Panc1 (cell line): Measurements from ENCODE around the gene RNU7-1. TPM values are rescaled to one million over a fixed set of nuclear protein-coding genes. Genes with fewer than 3 reads are reported as not detected.

Source experiments
- ATAC-seq: fragments of 200-7000 bp; cut with Tn5 transposase; 2 replicates; pipeline ENCODE4 v1.9.1; 2020; ENCODE audit warnings: mild to moderate bottlenecking, moderate library complexity
- BruUV-seq: library from RNA; stranded (reverse); fragments of 400-500 nt; replicated peaks from 2 replicates; lab custom pipeline; 2021; lab: Mats Ljungman, UMichigan
- CTCF ChIA-PET: fragments of 300-600 bp; sonication (Branson Sonifier 250); formaldehyde crosslinking; loops from one replicate; lab custom pipeline; 2022; ENCODE audit warnings: antibody characterized with exemption; lab: Charles Lee
- POLR2A ChIA-PET: fragments of 300-600 bp; sonication (Branson Sonifier 250); formaldehyde crosslinking; loops from one replicate; lab custom pipeline; 2022; ENCODE audit warnings: antibody characterized with exemption; lab: Charles Lee
- DNase-seq: peaks from one replicate; pipeline ENCODE4 v3.0.0-alpha.2; 2010; ENCODE audit warnings: low read depth, low spot score
- H3K27ac ChIP-seq: 2 replicates; pipeline ENCODE4 v1.5.1; 2011; ENCODE audit warnings: mild to moderate bottlenecking, low read length, inconsistent platforms
- H3K27me3 ChIP-seq: fragments of 200-500 bp; sonication (Bioruptor generic); 2 replicates; pipeline ENCODE4 v1.6.0; 2014; ENCODE audit warnings: low read length, inconsistent platforms; ENCODE audit not compliant: control insufficient read depth, insufficient read depth
- H3K36me3 ChIP-seq: fragments of 200-500 bp; sonication (Bioruptor generic); 2 replicates; pipeline ENCODE4 v1.5.1; 2014; ENCODE audit warnings: inconsistent platforms, mild to moderate bottlenecking, low read length, moderate library complexity; ENCODE audit not compliant: control insufficient read depth, insufficient read depth
- H3K4me1 ChIP-seq: 2 replicates; pipeline ENCODE4 v1.5.1; 2011; ENCODE audit warnings: inconsistent platforms, mild to moderate bottlenecking, low read length, moderate library complexity; ENCODE audit not compliant: control insufficient read depth, insufficient read depth
- H3K4me3 ChIP-seq, 2 experiments: 2 replicates each; pipeline ENCODE4 v1.5.1; 2011 to 2012; ENCODE audit warnings: low read depth in 2 of 2, low read length in 2 of 2, mild to moderate bottlenecking in 2 of 2, inconsistent platforms in 1 of 2, moderate library complexity in 1 of 2
- H3K9me3 ChIP-seq: fragments of 200-500 bp; sonication (Bioruptor generic); 2 replicates; pipeline ENCODE4 v1.5.1; 2014; ENCODE audit warnings: low read depth, mild to moderate bottlenecking, inconsistent platforms, low read length, moderate library complexity; ENCODE audit not compliant: control insufficient read depth, insufficient read depth
- CTCF ChIP-seq: fragments of 450-650 bp; IDR thresholded peaks from 2 replicates; pipeline ENCODE4 v1.5.1; 2017; ENCODE audit warnings: mild to moderate bottlenecking
- POLR2AphosphoS5 ChIP-seq: IDR thresholded peaks from 2 replicates; pipeline ENCODE4 v1.6.1; 2012; ENCODE audit warnings: mild to moderate bottlenecking, low read depth, low read length, moderate library complexity
- SIN3A ChIP-seq: IDR thresholded peaks from 2 replicates; pipeline ENCODE4 v1.6.1; 2012; ENCODE audit warnings: low read depth, mild to moderate bottlenecking, low read length, moderate library complexity, borderline replicate concordance; ENCODE audit not compliant: insufficient read depth
- TCF7L2 ChIP-seq: IDR thresholded peaks from 2 replicates; pipeline ENCODE4 v1.6.1; 2011; ENCODE audit warnings: mild to moderate bottlenecking, low read depth, low read length, inconsistent platforms
- in situ Hi-C: cut with HindIII; loops from 2 replicates; pipeline ENCODE4 v1.10.0; 2016; ENCODE audit warnings: low sequenced_read_pairs, low pct_unique_long_range_greater_than_20kb
- intact Hi-C: fragments of 100-400 bp; cut with micrococcal nuclease; formaldehyde crosslinking; loops from one replicate; pipeline ENCODE4 v1.10.0; 2022; ENCODE audit not compliant: unreplicated experiment
- total RNA-seq: library from RNA; stranded (reverse); gene quantifications from one replicate; pipeline ENCODE4 v1.2.1, GENCODE V29; 2021; ENCODE audit not compliant: unreplicated experiment
- TF ChIP-seq, protein P1 (sequence below), 2 experiments: IDR thresholded peaks; 2 replicates each; pipeline ENCODE4 v1.6.1; 2011 to 2012; ENCODE audit warnings: low read depth in 2 of 2, control low read depth in 1 of 2, low read length in 1 of 2, mild to moderate bottlenecking in 1 of 2, moderate library complexity in 1 of 2; ENCODE audit not compliant: insufficient read depth in 1 of 2

The RNU7-1 gene
- total RNA-seq, 1 experiment from 2014 or later = not detected

GRCh38 chr12:6934110-6934509 is 9.5 kb upstream of the RNU7-1 start:
- H3K9me3 ChIP-seq = no peaks in the 10 kb centered on the region
- no TSS peak for BruUV-seq
- no peak overlapping the region for H3K4me3 ChIP-seq
- no peak for DNase-seq
- TF ChIP-seq SIN3A = no peak
- no peak for ATAC-seq
- intact Hi-C loops = no loop called here
- ChIA-PET POLR2A (interaction anchor here (0.6 to 1.1 kb wide), 3 partner anchors 10 to 64 kb away, joined by 4 to 7 read pairs (median 4); partner anchors contain the start of genes C12orf57 and RNU7-1), CTCF (no interaction called here)
- H3K27me3 ChIP-seq = no peaks in the 10 kb centered on the region
- peak overlapping the region; percentile 61 for H3K27ac ChIP-seq
- peaks cover 3% of the 10 kb centered on the region; the same call in 1 of the 2 replicates for H3K36me3 ChIP-seq
- peaks cover 37% of the 10 kb centered on the region for H3K4me1 ChIP-seq
- in situ Hi-C loops = no loop called here

DNA sequence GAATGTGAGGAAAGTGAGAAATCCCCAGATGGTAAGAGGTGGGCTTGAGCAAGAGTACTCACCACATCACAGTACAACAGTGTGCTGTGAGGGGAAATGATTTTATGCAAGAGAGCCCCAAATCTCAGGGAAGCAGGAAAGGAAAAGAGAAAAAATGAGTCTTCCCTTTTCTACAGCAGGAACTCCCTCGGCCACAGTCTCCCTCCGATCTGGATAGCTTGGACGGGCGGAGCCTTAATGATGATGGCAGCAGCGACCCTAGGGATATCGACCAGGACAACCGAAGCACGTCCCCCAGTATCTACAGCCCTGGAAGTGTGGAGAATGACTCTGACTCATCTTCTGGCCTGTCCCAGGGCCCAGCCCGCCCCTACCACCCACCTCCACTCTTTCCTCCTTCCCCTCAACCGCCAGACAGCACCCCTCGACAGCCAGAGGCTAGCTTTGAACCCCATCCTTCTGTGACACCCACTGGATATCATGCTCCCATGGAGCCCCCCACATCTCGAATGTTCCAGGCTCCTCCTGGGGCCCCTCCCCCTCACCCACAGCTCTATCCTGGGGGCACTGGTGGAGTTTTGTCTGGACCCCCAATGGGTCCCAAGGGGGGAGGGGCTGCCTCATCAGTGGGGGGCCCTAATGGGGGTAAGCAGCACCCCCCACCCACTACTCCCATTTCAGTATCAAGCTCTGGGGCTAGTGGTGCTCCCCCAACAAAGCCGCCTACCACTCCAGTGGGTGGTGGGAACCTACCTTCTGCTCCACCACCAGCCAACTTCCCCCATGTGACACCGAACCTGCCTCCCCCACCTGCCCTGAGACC is 8.0 kb upstream of the RNU7-1 start:
- CTCF ChIA-PET = no interaction called here
- ATAC-seq (no peak), DNase-seq (no peak)
- TF ChIP-seq, protein P1, sequence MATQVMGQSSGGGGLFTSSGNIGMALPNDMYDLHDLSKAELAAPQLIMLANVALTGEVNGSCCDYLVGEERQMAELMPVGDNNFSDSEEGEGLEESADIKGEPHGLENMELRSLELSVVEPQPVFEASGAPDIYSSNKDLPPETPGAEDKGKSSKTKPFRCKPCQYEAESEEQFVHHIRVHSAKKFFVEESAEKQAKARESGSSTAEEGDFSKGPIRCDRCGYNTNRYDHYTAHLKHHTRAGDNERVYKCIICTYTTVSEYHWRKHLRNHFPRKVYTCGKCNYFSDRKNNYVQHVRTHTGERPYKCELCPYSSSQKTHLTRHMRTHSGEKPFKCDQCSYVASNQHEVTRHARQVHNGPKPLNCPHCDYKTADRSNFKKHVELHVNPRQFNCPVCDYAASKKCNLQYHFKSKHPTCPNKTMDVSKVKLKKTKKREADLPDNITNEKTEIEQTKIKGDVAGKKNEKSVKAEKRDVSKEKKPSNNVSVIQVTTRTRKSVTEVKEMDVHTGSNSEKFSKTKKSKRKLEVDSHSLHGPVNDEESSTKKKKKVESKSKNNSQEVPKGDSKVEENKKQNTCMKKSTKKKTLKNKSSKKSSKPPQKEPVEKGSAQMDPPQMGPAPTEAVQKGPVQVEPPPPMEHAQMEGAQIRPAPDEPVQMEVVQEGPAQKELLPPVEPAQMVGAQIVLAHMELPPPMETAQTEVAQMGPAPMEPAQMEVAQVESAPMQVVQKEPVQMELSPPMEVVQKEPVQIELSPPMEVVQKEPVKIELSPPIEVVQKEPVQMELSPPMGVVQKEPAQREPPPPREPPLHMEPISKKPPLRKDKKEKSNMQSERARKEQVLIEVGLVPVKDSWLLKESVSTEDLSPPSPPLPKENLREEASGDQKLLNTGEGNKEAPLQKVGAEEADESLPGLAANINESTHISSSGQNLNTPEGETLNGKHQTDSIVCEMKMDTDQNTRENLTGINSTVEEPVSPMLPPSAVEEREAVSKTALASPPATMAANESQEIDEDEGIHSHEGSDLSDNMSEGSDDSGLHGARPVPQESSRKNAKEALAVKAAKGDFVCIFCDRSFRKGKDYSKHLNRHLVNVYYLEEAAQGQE (IDR thresholded peaks at IDR 0.05; ENCODE audit: insufficient read depth in 1 of 2, low read depth in 2 of 2, low read length in 1 of 2) = no peak
- TF ChIP-seq TCF7L2 (no peak), POLR2AphosphoS5 (no peak), CTCF (no peak), SIN3A (no peak)
- peaks cover 3% of the 10 kb centered on the region; the same call in 1 of the 2 replicates for H3K36me3 ChIP-seq
- no TSS peak for BruUV-seq
- H3K27me3 ChIP-seq = no peaks in the 10 kb centered on the region
- no peaks in the 10 kb centered on the region for H3K9me3 ChIP-seq
- in situ Hi-C loops (no loop called here), intact Hi-C loops (no loop called here)
- H3K4me3 ChIP-seq = no peak overlapping the region
- POLR2A ChIA-PET = no interaction called here
- H3K27ac ChIP-seq = no peak overlapping the region
- H3K4me1 ChIP-seq = peaks cover 35% of the 10 kb centered on the region

GRCh38 chr12:6936194-6936635 is 7.4 kb upstream of the RNU7-1 start:
- BruUV-seq = no TSS peak
- TF ChIP-seq SIN3A (no peak), POLR2AphosphoS5 (no peak; the same call in 1 of the 2 replicates), TCF7L2 (no peak), CTCF (no peak)
- TF ChIP-seq, protein P1 (IDR thresholded peaks at IDR 0.05; ENCODE audit: insufficient read depth in 1 of 2, low read depth in 2 of 2, low read length in 1 of 2) = no peak
- ATAC-seq (no peak), DNase-seq (no peak)
- ChIA-PET POLR2A (no interaction called here), CTCF (no interaction called here)
- H3K36me3 ChIP-seq = peaks cover 3% of the 10 kb centered on the region; the same call in 1 of the 2 replicates
- in situ Hi-C loops (no loop called here), intact Hi-C loops (no loop called here)
- no peaks in the 10 kb centered on the region for H3K27me3 ChIP-seq
- H3K27ac ChIP-seq = no peak overlapping the region
- no peak overlapping the region for H3K4me3 ChIP-seq
- H3K4me1 ChIP-seq = peaks cover 41% of the 10 kb centered on the region
- H3K9me3 ChIP-seq = no peaks in the 10 kb centered on the region
